Esophagus squamous epithelium (tissue), 5 donors: ENCODE data around the gene GREB1. TPM values are rescaled to one million over a fixed set of nuclear protein-coding genes. Genes with fewer than 3 reads are reported as not detected.

Experiments used
- DNase-seq: peaks from one replicate; lab custom pipeline; 2025; lab: John Stamatoyannopoulos, UW
- H3K27ac ChIP-seq, 4 donors: fragments of 200-600 bp; sonication (generic); one replicate each; pipeline ENCODE4 v1.5.1; 2016 to 2019; ENCODE audit warnings: mild to moderate bottlenecking in 1 of 4
- H3K27me3 ChIP-seq, 4 donors: fragments of 200-600 bp; sonication (generic); 1 replicate in 3 of 4; 2 replicates in 1 of 4; pipeline versions ENCODE4 v1.5.1 to v1.6.0; 2017 to 2021; ENCODE audit warnings: antibody characterized with exemption in 1 of 4
- H3K36me3 ChIP-seq, 3 donors: fragments of 200-600 bp; sonication (generic); one replicate each; pipeline ENCODE4 v1.5.1; 2016 to 2019
- H3K4me1 ChIP-seq, 3 donors: fragments of 200-600 bp; sonication (generic); one replicate each; pipeline ENCODE4 v1.5.1; 2017 to 2019
- H3K4me3 ChIP-seq, 4 donors: fragments of 200-600 bp; sonication (generic); 1 replicate in 3 of 4; 2 replicates in 1 of 4; pipeline ENCODE4 v1.5.1; 2016 to 2019; ENCODE audit warnings: mild to moderate bottlenecking in 2 of 4, moderate library complexity in 1 of 4
- H3K9me3 ChIP-seq, 3 donors: fragments of 200-600 bp; sonication (generic); one replicate each; pipeline ENCODE4 v1.5.1; 2016 to 2019
- CTCF ChIP-seq, 6 experiments: fragments of 450-650 bp in 4 of 6; fragments of 200-600 bp in 2 of 6; sonication (generic) in 2 of 6; IDR thresholded peaks; one replicate each; pipeline ENCODE4 v1.5.1; 2016 to 2019; ENCODE audit warnings: antibody characterized with exemption in 6 of 6, mild to moderate bottlenecking in 4 of 6, moderate library complexity in 4 of 6
- POLR2A ChIP-seq, 4 donors: fragments of 450-650 bp; IDR thresholded peaks; one replicate each; pipeline ENCODE4 v1.6.1; 2017; ENCODE audit warnings: antibody characterized with exemption in 4 of 4, mild to moderate bottlenecking in 4 of 4, moderate library complexity in 3 of 4
- WGBS, 2 donors: methylation state at CpG; one replicate each; pipeline ENCODE4 v1.1.5; 2018; 5-methylcytosine and 5-hydroxymethylcytosine counted together
- intact Hi-C: fragments of 100-400 bp; cut with DNase I; formaldehyde crosslinking; loops from one replicate; pipeline ENCODE4 v1.15.0; 2022
- total RNA-seq, 4 donors: library from RNA; depleted of rRNA; stranded (reverse); fragments of >200 nt; gene quantifications; one replicate each; pipeline ENCODE4 v1.1.0, GENCODE V29; 2016
- donor health status: DM: yes; HTN: yes; CAD: no.

Gene GREB1
- total RNA-seq, 4 donors from 2014 or later = 0.08 to 1.7 (median 0.51) TPM

GRCh38 chr2:11628675-11629074, 94.8 kb downstream of the GREB1 start:
- Histone ChIP-seq H3K4me1 (no peaks in the 10 kb centered on the region), H3K27ac (no peak overlapping the region), H3K27me3 (no peaks in the 10 kb centered on the region), H3K36me3 (peaks cover 0 to 4% (median 0%) of the 10 kb centered on the region in 3 donors), H3K9me3 (peaks cover 0 to 9% (median 0%) of the 10 kb centered on the region in 3 donors), H3K4me3 (no peak overlapping the region)
- DNase-seq = no peak
- TF ChIP-seq POLR2A (IDR thresholded peaks at IDR 0.05) = no peak
- no peak for TF ChIP-seq CTCF (IDR thresholded peaks at IDR 0.05)
- WGBS, 2 donors = 73 to 80% methylated on average over 7 to 9 of the region's 9 CpGs
- intact Hi-C loops = no loop called here

- H3K9me3 ChIP-seq = peaks cover 0 to 9% (median 0%) of the 10 kb centered on the region in 3 donors
- peaks cover 0 to 4% (median 0%) of the 10 kb centered on the region in 3 donors for H3K36me3 ChIP-seq
- no peak overlapping the region for H3K27ac ChIP-seq
- no peak for DNase-seq
- intact Hi-C loops = no loop called here
- H3K4me3 ChIP-seq = no peak overlapping the region
- no peaks in the 10 kb centered on the region for H3K27me3 ChIP-seq
- TF ChIP-seq POLR2A (IDR thresholded peaks at IDR 0.05) (no peak), CTCF (IDR thresholded peaks at IDR 0.05) (no peak)
- 86 to 94% methylated on average over 8 to 11 of the region's 11 CpGs for WGBS, 2 donors
- no peaks in the 10 kb centered on the region for H3K4me1 ChIP-seq
These were observed 95.4 kb downstream of the GREB1 start for GRCh38 chr2:11629215-11629614.

- no peak overlapping the region for H3K27ac ChIP-seq
- DNase-seq = no peak
- no peak overlapping the region for H3K4me3 ChIP-seq
- WGBS, 2 donors = 83 to 89% methylated on average over 5 to 7 of the region's 11 CpGs
- intact Hi-C loops = no loop called here
- TF ChIP-seq CTCF (IDR thresholded peaks at IDR 0.05) = no peak
- TF ChIP-seq POLR2A (IDR thresholded peaks at IDR 0.05) = no peak
- H3K36me3 ChIP-seq = peaks cover 0 to 4% (median 0%) of the 10 kb centered on the region in 3 donors
- no peaks in the 10 kb centered on the region for H3K27me3 ChIP-seq
- peaks cover 0 to 9% (median 0%) of the 10 kb centered on the region in 3 donors for H3K9me3 ChIP-seq
- H3K4me1 ChIP-seq = no peaks in the 10 kb centered on the region
These were observed 96.0 kb downstream of the GREB1 start for GRCh38 chr2:11629851-11630250.

GRCh38 chr2:11630855-11631254, 97.0 kb downstream of the GREB1 start:
- TF ChIP-seq CTCF (IDR thresholded peaks at IDR 0.05) (no peak), POLR2A (IDR thresholded peaks at IDR 0.05) (no peak)
- Histone ChIP-seq H3K4me1 (no peaks in the 10 kb centered on the region), H3K4me3 (no peak overlapping the region), H3K27me3 (no peaks in the 10 kb centered on the region), H3K27ac (no peak overlapping the region), H3K9me3 (peaks cover 0 to 9% (median 0%) of the 10 kb centered on the region in 3 donors), H3K36me3 (peaks cover 0 to 4% (median 0%) of the 10 kb centered on the region in 3 donors)
- 88% methylated on average over 4 of the region's 4 CpGs for WGBS, 2 donors
- no peak for DNase-seq
- intact Hi-C loops = no loop called here

- Histone ChIP-seq H3K27me3 (no peaks in the 10 kb centered on the region), H3K36me3 (peaks cover 0 to 4% (median 0%) of the 10 kb centered on the region in 3 donors), H3K27ac (no peak overlapping the region), H3K4me1 (no peaks in the 10 kb centered on the region), H3K9me3 (peaks cover 0 to 9% (median 0%) of the 10 kb centered on the region in 3 donors), H3K4me3 (no peak overlapping the region)
- TF ChIP-seq POLR2A (IDR thresholded peaks at IDR 0.05) (no peak), CTCF (IDR thresholded peaks at IDR 0.05) (no peak)
- DNase-seq = no peak
- intact Hi-C loops = no loop called here
- WGBS, 2 donors = 52 to 56% methylated on average over 3 to 7 of the region's 7 CpGs
These were observed 97.6 kb downstream of the GREB1 start for GRCh38 chr2:11631462-11631861.
